HepG2 (cell line): ENCODE data around the gene DGAT2. TPM values are rescaled to one million over a fixed set of nuclear protein-coding genes. Genes with fewer than 3 reads are reported as not detected.

Experiments used
- ZBTB40 ChIP-seq, 2 experiments: fragments of 450-650 bp in 1 of 2; sonication (generic) in 1 of 2; formaldehyde crosslinking in 1 of 2; IDR thresholded peaks; 2 replicates each; pipeline versions ENCODE4 v1.6.1 to v1.8.0; 2016 to 2022; ENCODE audit warnings: antibody characterized with exemption in 1 of 2, mild to moderate bottlenecking in 1 of 2, missing genetic modification reagents in 1 of 2
- ZNF224 ChIP-seq: sonication (generic); formaldehyde crosslinking; IDR thresholded peaks from 2 replicates; pipeline ENCODE4 v1.5.0; 2020; ENCODE audit warnings: mild to moderate bottlenecking, missing genetic modification reagents
- ZNF414 ChIP-seq: sonication (generic); formaldehyde crosslinking; IDR thresholded peaks from 2 replicates; pipeline ENCODE4 v1.5.0; 2020; ENCODE audit warnings: missing genetic modification reagents
- polyA plus RNA-seq, 8 experiments: library from polyadenylated mRNA; depleted of rRNA in 3 of 8; stranded (reverse) in 7 of 8; unstranded in 1 of 8; fragments of >200 nt; fragmentation: Illumina TruSeq in 4 of 8; extraction: Trizol in 4 of 8; gene quantifications; 2 replicates each; pipeline versions ENCODE4 v1.2.1 to v1.2.3, GENCODE V29; 2011 to 2016; ENCODE audit warnings: low read depth in 4 of 8, missing spikeins in 1 of 8, mixed read lengths in 1 of 8; ENCODE audit not compliant: insufficient read depth in 1 of 8
- total RNA-seq, 5 experiments: library from RNA; depleted of rRNA; stranded (reverse); fragments of >200 nt; fragmentation: Illumina TruSeq; extraction: Trizol; gene quantifications; 2 replicates each; pipeline ENCODE4 v1.2.3, GENCODE V29; 2016; ENCODE audit warnings: low read depth in 1 of 5

DGAT2 gene
- total and polyA plus RNA-seq, 2 of the 13 experiments (the other 11 are each of a cell fraction or from before 2014, with no cell fraction given): 39.0 to 65.6 TPM

DNA sequence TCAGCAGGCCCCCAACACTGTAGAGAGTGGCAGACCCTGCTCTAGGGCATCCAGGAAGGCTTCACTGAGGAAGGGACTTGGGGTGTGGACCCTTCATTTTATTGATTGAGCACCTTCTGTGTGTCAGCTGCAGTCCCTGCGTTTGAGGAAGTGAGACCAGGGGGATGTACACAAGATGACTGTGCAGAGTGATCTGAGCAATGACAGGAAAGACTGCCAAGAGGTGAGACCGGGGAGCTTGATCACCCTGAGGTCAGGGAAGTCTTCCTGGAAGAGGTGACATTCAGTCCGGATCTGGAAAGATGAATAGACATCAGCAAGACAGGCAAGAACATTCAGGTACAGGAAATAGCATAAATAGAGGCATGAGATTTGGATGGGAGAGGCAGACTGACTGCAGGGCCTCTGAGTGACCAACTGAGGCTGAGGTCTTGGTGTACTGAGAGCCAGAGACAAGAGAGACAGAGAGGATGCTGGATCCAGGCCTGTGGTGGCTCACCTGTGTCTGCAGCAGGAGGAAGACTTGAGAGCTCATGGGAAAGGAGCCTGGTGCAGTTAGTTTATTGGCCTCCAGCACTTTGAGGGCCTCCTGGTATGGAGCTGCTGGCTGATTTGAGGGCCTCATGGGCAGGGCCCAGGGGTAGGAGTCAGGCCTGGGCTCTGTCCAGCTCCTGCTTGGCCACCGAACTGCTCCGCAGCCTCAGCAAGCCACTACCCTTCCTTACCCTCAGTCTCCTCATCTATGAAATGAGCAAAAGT is 5.2 kb downstream of the DGAT2 start (continued):
- TF ChIP-seq ZBTB40 (IDR thresholded peaks at IDR 0.05): no peak
- no peak for TF ChIP-seq ZBTB40 (CRISPR knock-in tag; IDR thresholded peaks at IDR 0.05)
- no peak for TF ChIP-seq ZNF414 (CRISPR knock-in tag)
- TF ChIP-seq ZNF224 (CRISPR knock-in tag): no peak
